Stimulated activated CD8-positive, alpha-beta memory T cell treated with anti-CD3 and anti-CD28 coated beads, Interleukin-15, amount 100 ng/mL, for 1 hour (primary cell): Measurements from ENCODE around the gene SLC24A1.
"Not testable (repeated sequence)": the region's sequence is repeated elsewhere in the genome, so short reads cannot be mapped to it uniquely, and the experiment has no call there.

Source experiments
- DNase-seq: peaks from one replicate; pipeline ENCODE4 v3.0.0-alpha.2; 2020; ENCODE audit warnings: low read depth

The SLC24A1 gene

DNA sequence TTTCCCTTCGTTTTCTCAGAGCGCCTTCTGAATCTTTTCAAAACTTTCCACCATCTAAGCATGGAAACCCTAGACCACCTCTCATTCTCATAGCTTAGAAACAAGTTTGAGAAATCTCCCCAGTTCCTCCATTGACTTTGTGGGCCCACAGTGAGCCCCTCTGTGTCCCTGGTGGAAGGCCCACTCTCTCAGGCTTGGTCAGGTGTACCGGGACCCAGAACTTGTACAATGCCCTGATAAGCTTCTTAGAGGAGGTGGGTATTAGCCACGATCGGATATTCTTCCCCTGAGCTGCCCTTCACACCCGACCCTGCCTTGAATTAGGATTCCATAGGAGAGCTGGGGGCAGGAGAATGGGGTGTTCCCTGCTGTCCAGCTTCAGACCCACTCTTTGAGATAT lies at the start of gene SLC24A1:
SLC24A1 (plus strand) TSS at position 301 of the 400 bp plus-strand sequence. CDS start 2,143 bp downstream, outside the sequence.
- DNase-seq = no peak

DNA sequence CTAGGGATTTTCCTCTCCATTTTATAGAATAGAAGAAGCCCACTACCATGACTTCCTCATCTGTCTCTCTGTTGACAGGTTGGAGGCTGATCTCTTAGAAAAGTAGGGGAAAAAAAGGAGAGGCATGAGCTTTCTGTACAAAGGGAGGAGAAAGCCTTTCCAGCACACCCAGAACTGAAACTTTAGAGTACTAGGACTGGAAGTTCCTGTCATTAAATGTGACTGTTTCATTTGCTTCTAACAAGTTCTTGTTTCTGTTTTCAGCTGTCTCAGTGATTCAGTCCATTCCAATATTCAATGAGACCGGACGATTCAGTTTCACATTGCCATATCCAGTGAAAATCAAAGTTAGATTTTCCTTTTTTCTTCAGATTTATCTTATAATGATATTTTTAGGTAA lies 49.8 kb upstream of the SLC24A1 start:
- DNase-seq = no peak

- DNase-seq = no peak
Observed at GRCh38 chr15:65576664-65577063, 45.1 kb upstream of the SLC24A1 start.

GRCh38 chr15:65577129-65577996 lies 44.4 kb upstream of the SLC24A1 start:
- no peak for DNase-seq

GRCh38 chr15:65578904-65579728 lies 42.6 kb upstream of the SLC24A1 start:
- no peak for DNase-seq

- no peak for DNase-seq
Observed at GRCh38 chr15:65579762-65580161, 42.0 kb upstream of the SLC24A1 start.

GRCh38 chr15:65580287-65580686 lies 41.5 kb upstream of the SLC24A1 start:
- no peak for DNase-seq

DNA sequence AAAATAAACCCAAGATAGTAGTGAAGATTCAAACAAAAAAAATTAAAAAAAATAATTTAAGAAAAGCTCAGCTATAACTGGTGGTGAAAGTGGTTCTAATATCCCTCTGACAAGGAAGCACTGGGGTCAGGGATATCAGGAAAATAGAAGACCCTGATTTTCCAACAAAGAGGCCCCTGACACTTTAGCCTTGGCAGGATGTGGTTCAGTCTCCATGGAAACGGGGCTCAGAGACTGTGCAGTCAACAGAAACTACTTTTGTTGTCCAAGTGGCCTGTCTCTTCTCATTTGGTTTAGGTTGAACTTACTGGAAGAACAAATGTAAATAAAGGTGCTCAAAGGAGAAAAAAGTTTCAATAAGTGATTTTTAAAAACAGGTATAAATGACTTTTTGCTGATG lies 38.0 kb upstream of the SLC24A1 start:
- peak; percentile 38 for DNase-seq

GRCh38 chr15:65584241-65584640 lies 37.5 kb upstream of the SLC24A1 start:
- DNase-seq = no peak

DNA sequence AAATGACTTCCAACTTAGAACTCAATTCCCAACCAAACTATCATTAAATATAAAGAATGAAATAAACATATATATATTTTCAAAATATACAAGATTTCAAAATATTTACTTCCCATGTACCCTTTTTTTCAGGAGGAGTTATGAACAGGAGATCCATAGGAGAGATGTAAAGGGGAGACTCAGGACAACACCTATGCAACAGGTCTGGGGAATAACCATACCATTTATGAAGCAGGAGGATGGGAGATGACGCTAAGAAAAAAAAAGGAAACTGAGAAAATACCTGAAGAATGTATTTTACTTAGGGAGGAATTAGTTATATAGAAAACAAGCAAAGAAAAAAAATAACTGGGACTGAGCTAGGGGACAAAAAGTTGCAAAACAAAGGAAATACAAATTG lies 34.6 kb upstream of the SLC24A1 start:
- DNase-seq = no peak

- no peak for DNase-seq
Observed at GRCh38 chr15:65595960-65596359, 25.8 kb upstream of the SLC24A1 start.

DNA sequence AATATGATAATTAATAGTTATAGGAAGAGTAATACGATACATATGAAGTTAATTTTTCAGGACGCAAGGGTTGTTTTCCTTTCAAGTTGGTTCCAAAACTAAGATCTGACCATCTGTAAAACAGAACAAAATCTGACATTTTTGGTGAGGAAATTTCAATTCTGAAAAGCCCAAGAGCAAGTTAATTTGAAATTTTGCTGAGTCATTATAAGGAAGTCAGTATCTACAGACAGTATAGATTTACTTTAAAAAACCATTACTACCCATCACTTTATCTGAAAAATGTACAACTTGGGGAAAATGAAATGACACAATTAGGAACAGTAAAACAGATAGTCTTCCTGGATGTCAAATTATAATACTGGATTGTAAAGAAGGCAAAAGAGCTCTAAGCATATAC lies 23.3 kb upstream of the SLC24A1 start:
- DNase-seq = no peak

DNA sequence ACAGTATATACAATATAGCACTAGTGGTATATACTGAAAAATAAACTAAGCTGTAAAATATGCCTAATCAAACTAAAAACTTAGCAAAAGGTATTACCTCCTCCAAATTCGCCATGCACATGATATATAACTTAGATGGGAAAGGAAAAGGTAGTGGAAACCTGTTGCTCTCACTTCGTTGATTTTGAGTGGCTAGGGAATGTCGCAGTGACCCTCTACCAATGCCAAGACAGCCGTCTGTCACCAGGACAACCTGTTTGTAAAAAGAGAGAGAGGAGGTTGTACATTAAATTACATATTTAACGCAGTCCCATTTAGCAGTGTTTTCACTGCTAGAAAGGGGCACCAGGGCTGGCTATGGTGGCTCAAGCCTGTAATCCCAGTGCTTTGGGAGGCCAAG lies 22.1 kb upstream of the SLC24A1 start:
- DNase-seq = no peak

DNA sequence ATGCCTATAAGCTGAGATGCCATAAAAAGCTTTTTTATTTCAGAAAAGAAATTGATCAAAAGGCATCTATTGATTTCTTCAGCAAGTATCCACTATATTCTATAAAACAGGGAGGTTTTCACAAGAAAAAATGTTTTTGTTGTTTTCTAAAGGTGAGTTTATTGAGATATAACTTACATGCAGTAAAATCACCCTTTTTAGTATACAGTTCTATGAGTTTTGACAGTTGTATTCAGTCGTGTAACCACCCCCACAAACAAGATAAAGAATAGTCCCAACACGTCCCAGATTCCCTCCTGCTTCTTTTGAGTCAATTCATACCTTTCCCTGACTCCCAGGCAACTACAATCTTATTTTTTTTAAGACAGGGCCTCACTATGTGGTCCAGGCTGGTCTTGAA lies 18.6 kb upstream of the SLC24A1 start:
- DNase-seq = no peak

GRCh38 chr15:65603559-65603958 lies 18.2 kb upstream of the SLC24A1 start:
- no peak for DNase-seq

DNA sequence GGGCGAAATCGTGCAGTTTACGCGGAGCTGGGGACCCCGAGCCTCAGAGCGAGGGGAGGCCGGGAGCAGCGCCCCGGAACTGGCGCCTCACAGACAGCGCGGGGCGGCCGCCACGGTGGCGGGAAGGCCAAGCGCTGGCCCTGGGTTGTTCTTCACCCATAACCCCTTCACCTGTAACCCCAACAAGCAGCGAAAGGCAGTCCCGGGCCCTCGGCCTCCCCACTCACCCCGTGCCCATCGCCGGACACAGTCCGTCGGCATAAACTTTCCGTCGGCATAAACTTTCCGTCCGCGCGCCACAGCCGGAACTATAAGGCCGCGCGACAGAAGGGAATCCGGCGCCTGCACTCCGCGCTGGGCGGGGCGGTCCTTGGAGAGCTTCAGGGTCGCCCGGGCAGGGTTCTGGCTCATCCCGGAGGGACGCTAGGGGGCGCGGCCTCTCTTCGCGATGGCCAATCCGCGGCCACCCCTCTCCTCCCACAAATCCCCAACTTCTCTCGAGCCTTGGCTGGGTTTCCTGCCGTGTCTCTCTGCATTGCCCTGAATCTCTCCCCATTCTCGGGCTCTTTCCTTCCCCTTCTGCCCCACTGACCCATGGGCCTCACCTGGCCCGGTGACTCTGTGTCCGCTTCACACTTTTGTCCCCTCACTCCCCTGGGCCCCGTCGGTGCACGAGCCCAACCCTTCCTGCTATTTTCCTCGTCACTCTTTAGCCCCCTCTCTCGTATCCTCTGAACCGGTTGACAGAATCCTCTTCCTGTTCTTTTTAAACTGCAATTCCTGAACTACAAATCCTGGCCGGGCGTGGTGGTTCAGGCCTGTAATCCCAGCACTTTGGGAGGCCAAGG lies 10.6 kb upstream of the SLC24A1 start, which contains the start of gene INTS14:
INTS14 (minus strand) TSS at position 261 of the 848 bp plus-strand sequence. CDS start 3,751 bp downstream, outside the sequence.
- DNase-seq = peak; percentile 83

DNA sequence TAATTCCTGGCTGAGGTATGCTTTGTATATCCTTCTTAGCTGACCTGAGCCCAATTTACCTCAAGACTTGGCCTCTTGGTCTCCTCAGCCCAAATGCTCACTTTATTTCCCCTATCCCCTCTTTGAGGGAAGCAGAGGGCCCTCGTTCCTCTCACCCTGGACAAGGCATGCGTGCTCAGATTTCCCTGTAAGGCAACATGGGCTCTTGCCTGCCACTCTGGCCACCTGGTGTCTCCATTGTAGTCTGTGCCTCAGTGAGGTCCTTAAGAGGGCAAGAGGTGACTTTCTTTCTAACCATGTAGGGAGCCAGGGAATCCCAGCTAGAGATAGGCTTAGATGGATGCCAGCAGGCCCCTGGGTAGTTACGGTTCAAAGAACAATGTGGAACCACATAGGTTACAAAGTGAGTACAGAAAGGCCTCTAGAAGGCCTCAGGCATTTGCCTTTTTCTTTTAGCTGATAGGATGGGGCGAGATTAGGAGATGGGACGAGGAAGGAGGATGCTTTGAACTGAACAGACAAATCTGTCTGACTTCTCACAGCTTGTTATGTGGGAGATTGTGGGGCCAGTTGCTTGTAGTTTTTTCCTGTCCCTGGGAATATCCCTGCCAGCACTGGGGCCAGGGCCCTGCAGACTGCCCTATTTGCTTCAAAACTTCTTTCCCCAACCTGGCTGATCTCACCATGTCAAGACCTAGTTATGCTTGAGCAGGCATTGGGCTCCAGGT lies 9.7 kb upstream of the SLC24A1 start:
- no peak for DNase-seq

- DNase-seq = no peak
Observed at GRCh38 chr15:65612616-65612946, 9.2 kb upstream of the SLC24A1 start.

DNA sequence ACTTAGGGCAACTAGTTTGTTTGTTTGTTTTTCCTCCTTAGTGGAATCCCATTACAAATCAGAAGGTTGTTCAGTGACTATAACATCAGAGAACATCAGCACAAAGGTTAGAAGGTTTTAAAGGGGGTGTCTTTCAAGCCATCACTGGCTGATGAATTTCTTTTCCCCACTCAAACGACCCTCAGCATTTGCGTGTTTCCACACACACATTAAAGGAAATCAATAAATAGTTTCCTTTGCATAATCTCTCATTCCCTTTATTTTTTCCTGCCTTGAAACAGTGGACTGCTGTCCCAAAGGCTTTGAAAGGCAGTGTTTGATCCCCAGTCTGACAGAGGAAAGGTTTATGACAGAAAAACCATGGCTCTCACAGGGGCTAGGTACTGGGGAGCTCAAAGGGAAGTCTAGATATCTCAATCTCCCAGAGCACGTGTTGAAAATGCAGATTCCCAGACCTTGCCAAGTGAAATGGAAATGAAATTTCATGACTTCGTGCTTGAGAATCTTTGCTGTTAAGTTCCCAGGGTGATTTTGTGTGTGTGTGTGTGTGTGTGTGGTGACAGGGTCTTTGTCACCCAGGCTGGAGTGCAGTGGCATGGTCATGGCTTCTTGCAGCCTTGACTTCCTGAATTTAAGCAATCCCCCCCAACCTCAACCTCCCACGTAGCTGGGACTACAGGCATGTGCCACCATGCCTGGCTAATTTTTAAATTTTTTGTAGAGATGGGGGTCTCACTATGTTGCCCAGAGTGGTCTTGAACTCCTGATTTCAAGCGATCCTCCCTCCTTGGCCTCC lies 8.6 kb upstream of the SLC24A1 start:
- no peak for DNase-seq

DNA sequence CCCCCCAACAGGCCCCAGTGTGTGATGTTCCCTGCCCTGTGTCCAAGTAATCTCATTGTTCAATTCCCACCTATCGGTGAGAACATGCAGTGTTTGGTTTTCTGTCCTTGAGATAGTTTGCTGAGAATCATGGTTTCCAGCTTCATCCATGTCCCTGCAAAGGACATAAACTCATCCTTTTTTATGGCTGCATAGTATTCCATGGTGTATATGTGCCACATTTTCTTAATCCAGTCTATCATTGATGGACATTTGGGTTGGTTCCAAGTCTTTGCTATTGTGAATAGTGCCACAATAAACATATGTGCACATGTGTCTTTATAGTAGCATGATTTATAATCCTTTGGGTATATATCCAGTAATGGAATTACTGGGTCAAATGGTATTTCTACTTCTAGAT lies 5.9 kb upstream of the SLC24A1 start:
- not testable (repeated sequence) for DNase-seq
